Heart right ventricle (tissue), 16 donors: Measurements from ENCODE around the gene ACTR5. TPM values are rescaled to one million over a fixed set of nuclear protein-coding genes. Genes with fewer than 3 reads are reported as not detected.

Experiments
- ATAC-seq, 8 donors: fragments of 200-7000 bp; cut with Tn5 transposase; one replicate each; pipeline ENCODE4 v1.9.1; 2020; ENCODE audit warnings: mild to moderate bottlenecking in 8 of 8, moderate library complexity in 8 of 8, moderate number of reproducible peaks in 1 of 8
- DNase-seq, 2 donors: peaks; one replicate each; pipeline ENCODE4 v3.0.0-alpha.2; 2020
- H3K27ac ChIP-seq, 10 donors: fragments of 200-600 bp; sonication (generic) in 2 of 10; one replicate each; pipeline versions ENCODE4 v1.5.0 to v1.8.0; 2020 to 2022; ENCODE audit warnings: mild to moderate bottlenecking in 3 of 10
- H3K27me3 ChIP-seq, 7 donors: fragments of 200-600 bp; one replicate each; pipeline ENCODE4 v1.8.0; 2021 to 2022; ENCODE audit warnings: mild to moderate bottlenecking in 2 of 7
- H3K36me3 ChIP-seq, 9 donors: fragments of 200-600 bp; sonication (generic) in 1 of 9; one replicate each; pipeline versions ENCODE4 v1.5.0 to v1.8.0; 2020 to 2022; ENCODE audit warnings: mild to moderate bottlenecking in 2 of 9
- H3K4me1 ChIP-seq, 9 donors: fragments of 200-600 bp; sonication (generic) in 1 of 9; one replicate each; pipeline versions ENCODE4 v1.5.0 to v1.8.0; 2020 to 2022; ENCODE audit warnings: mild to moderate bottlenecking in 4 of 9
- H3K4me3 ChIP-seq, 10 donors: fragments of 200-600 bp; sonication (generic) in 2 of 10; one replicate each; pipeline versions ENCODE4 v1.5.0 to v1.8.0; 2020 to 2022; ENCODE audit warnings: mild to moderate bottlenecking in 7 of 10, moderate library complexity in 2 of 10
- H3K9me3 ChIP-seq, 11 donors: fragments of 200-600 bp in 10 of 11; sonication (generic) in 2 of 11; one replicate each; pipeline versions ENCODE4 v1.5.0 to v1.8.0; 2013 to 2022; ENCODE audit warnings: mild to moderate bottlenecking in 2 of 11, control low read depth in 1 of 11, moderate library complexity in 1 of 11
- CTCF ChIP-seq, 9 donors: fragments of 200-600 bp; sonication (generic) in 2 of 9; IDR thresholded peaks; one replicate each; pipeline versions ENCODE4 v1.5.0 to v1.8.0; 2021 to 2022; ENCODE audit warnings: antibody characterized with exemption in 9 of 9, mild to moderate bottlenecking in 5 of 9, moderate library complexity in 1 of 9
- WGBS, 2 donors: extraction: QIAGEN DNeasy Blood & Tissue Kit; methylation state at CpG; one replicate each; pipeline ENCODE4 v1.1.7; 2013; ENCODE audit warnings: inconsistent platforms in 1 of 2; 5-methylcytosine and 5-hydroxymethylcytosine counted together
- intact Hi-C, 10 donors: fragments of 100-400 bp; cut with DNase I; formaldehyde crosslinking; loops; one replicate each; pipeline versions ENCODE4 v1.11.1 to v1.14.2; 2022
- polyA plus RNA-seq, 2 donors: library from polyadenylated mRNA; stranded (reverse); fragments of 200-250 nt; gene quantifications; one replicate each; pipeline ENCODE4 v1.2.3, GENCODE V29; 2013
- total RNA-seq, 10 donors: library from RNA; stranded (reverse); fragmentation: NEBNext Ultra II Directional in 3 of 10; extraction: Animal tissue kit (Norgen Biotek cat#: 25700) in 3 of 10; gene quantifications; one replicate each; pipeline versions ENCODE4 v1.2.1 to v1.2.4, GENCODE V29; 2021 to 2023
- donor health status: Arrhythmogenic right ventricular cardiomyopathy.
- donor health status: ischemic (EF 13 %, LVEDD 7.1; RV severe dilation, severe dysfunction).
- donor health status: healthy with polysubstance abuse.
- donor health status: DM: no; HTN: yes; CAD: no.
- donor health status: DM: no; HTN: no; CAD: no.
- donor health status: ischemic (EF 25% LVEDD 6.9; RV normal size, moderate dysfunction).
- donor health status: ischemic (EF 25% LVEDD 5.7; RV mildly dilated, moderate dysfunction).
- donor health status: healthy.
- donor health status: DM: yes; HTN: yes; CAD: no.
- donor health status: Ischemic cardiomyopathy.
- donor health status: ischemic (EF 35%, LVEDD 5.7; RV mildly dilated, moderate dysfunction).
- donor health status: nonischemic (EF 11% LVEDD 7.7; RV severe dilation, severe dysfunction).
- donor health status: DM: yes; HTN: yes; CAD: no.
- donor health status: PGD.
- donor health status: ischemic (EF 29% LVEDD 5.4; RV normal size, mild dysfunction).
- donor health status: nonischemic (EF 23%, LVEDD 6.1; RV moderate dilation, normal function).

Gene ACTR5
- total and polyA plus RNA-seq, 12 donors: 1.5 to 5.4 (median 2.8) TPM

GRCh38 chr20:38723848-38724625 lies 24.2 kb upstream of the ACTR5 start, which contains the start of gene SLC32A1:
TSS of gene SLC32A1 (plus strand) at chr20:38724486. CDS start at chr20:38724725, 239 bp downstream.
- DNase-seq: no peak

GRCh38 chr20:38724626-38725147 lies 23.6 kb upstream of the ACTR5 start:
- H3K4me3 ChIP-seq: no peak overlapping the region
- no peak for DNase-seq
- intact Hi-C loops: loop anchor here in 1 of 10 donors (5.0 kb wide), 1 partner anchor 72 kb away; no protein-coding TSS in a partner anchor
- no peaks in the 10 kb centered on the region for H3K9me3 ChIP-seq
- H3K27ac ChIP-seq: no peak overlapping the region
- 2 to 3% methylated on average over 46 of the region's 46 CpGs for WGBS, 2 donors
- peaks cover 0 to 9% (median 0%) of the 10 kb centered on the region in 9 donors for H3K36me3 ChIP-seq
- ATAC-seq: no peak
- no peak for TF ChIP-seq CTCF (IDR thresholded peaks at IDR 0.05)
- H3K4me1 ChIP-seq: peaks cover 0 to 57% (median 44%) of the 10 kb centered on the region in 9 donors
- peaks cover 63 to 99% (median 98%) of the 10 kb centered on the region in 7 donors for H3K27me3 ChIP-seq

More at GRCh38 chr20:38723848-38724625, 24.2 kb upstream of the ACTR5 start, which contains the start of gene SLC32A1:
- Histone ChIP-seq H3K9me3 (no peaks in the 10 kb centered on the region), H3K4me3 (no peak within 1 kb of the TSS), H3K4me1 (peaks cover 0 to 52% (median 38%) of the 10 kb centered on the region in 9 donors), H3K27ac (no peak within 1 kb of the TSS), H3K27me3 (peaks cover 57 to 99% (median 98%) of the 10 kb centered on the region in 7 donors), H3K36me3 (peaks cover 0 to 9% (median 0%) of the 10 kb centered on the region in 9 donors)
- TF ChIP-seq CTCF (IDR thresholded peaks at IDR 0.05): no peak
- intact Hi-C loops: no loop called here
- ATAC-seq: no peak
- 1% methylated on average over 64 to 76 of the region's 76 CpGs for WGBS, 2 donors

DNA sequence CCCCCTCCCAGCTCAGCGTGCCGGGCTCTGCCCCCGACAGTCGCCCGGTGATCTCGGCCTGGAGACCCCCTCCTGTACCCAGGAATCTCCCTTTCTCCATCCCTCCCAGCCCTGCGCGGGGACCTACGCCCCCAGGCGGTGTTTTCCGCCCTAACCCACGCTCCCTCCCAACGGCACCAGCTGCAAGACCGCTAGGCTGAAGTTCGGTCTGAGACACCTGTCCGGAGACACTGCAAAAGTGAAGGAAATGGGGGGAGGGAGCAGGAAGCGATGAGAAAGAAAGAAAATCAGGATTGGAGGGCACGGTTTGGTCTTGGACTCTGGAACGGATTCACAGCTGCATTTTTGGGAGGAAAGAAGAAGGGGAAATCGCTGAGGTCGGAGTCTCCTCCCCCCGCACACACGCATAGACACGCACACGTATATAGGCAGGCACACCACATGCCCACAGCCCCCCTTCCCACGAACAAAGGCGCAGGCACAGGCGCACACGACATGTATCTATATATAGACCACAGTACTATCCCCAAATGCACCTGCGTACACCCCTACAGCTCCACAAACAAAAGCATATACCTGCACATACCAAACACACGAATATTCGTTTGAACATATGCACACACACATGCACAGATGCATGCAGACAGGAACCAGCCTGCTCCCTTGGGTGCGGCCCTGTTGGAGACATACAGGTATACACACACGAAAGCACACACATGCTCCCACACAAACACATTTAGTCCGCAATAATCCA lies 22.9 kb upstream of the ACTR5 start:
- 4 to 5% methylated on average over 35 of the region's 35 CpGs for WGBS, 2 donors

More for the DNA sequence above, 22.9 kb upstream of the ACTR5 start:
- no peak for ATAC-seq
- TF ChIP-seq CTCF (IDR thresholded peaks at IDR 0.05): no peak
- no peak for DNase-seq
- H3K27me3 ChIP-seq: peaks cover 70 to 99% (median 98%) of the 10 kb centered on the region in 7 donors
- no peak overlapping the region for H3K4me3 ChIP-seq
- peaks cover 0 to 61% (median 44%) of the 10 kb centered on the region in 9 donors for H3K4me1 ChIP-seq
- intact Hi-C loops: loop anchor here in 1 of 10 donors (5.0 kb wide), 1 partner anchor 73 kb away; no protein-coding TSS in a partner anchor
- no peak overlapping the region for H3K27ac ChIP-seq
- H3K36me3 ChIP-seq: peaks cover 0 to 9% (median 0%) of the 10 kb centered on the region in 9 donors
- no peaks in the 10 kb centered on the region for H3K9me3 ChIP-seq
